PC-3 (cell line): Measurements from ENCODE around the gene CDKN3.

Source experiments
- CTCF ChIP-seq: fragments of 300-600 bp; sonication (generic); conservative IDR thresholded peaks from 2 replicates; pipeline ENCODE4 v1.5.1; 2017; ENCODE audit warnings: antibody characterized with exemption, low read depth, mild to moderate bottlenecking, low read length
- EZH2 ChIP-seq: fragments of 300-600 bp; sonication (generic); IDR thresholded peaks from one replicate; pipeline ENCODE4 v1.6.1; 2017; ENCODE audit warnings: antibody characterized with exemption, mild to moderate bottlenecking, low read length; ENCODE audit not compliant: unreplicated experiment

- TF ChIP-seq CTCF (no peak), EZH2 (no peak)
Observed at GRCh38 chr14:54349713-54350112, 47.1 kb upstream of the CDKN3 start.
